ENCODE data around the gene BRSK2.

DNA sequence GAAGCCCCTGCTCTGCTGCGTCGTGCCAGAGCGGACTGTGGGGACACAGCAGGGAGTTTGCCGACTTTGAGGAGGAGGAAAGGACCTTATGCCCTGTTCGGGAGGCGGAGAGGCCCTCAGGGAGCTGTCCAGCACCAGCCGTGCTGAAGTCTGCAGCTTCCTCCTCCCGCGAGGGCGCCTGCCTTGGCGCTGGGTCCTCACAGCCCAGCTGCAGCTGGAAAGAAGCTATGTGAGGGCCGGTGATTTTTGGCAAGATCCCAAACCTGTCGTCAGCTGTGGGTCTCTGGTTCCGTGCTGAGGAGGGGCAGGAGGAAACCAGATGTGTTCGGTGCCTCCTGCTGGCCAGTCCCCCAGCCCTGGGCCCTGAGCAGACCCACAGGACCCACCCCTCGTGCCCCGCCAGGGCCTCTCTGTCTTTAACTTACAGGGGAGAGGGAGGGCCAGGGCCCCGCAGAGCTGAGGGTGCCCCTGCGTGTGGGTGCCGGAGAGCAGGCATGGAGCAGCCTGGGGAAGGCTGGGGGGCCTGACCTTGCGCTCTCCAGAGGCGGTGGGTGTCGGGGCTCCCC lies 12.0 kb downstream of the BRSK2 start:
- no peak for TF ChIP-seq BRCA1 (IDR thresholded peaks at IDR 0.05)
- no peak for TF ChIP-seq BRCA1 (CRISPR knock-in tag; IDR thresholded peaks at IDR 0.05)
- no peak for TF ChIP-seq POLR2A (conservative IDR thresholded peaks at IDR 0.05)
- no peak for TF ChIP-seq ZFX (CRISPR knock-in tag; IDR thresholded peaks at IDR 0.05)
- peak; percentile 29; the same call in 1 of the 2 replicates for TF ChIP-seq NCOA1 (IDR thresholded peaks at IDR 0.05; ENCODE audit: low read depth)
- no peak for TF ChIP-seq SAFB (IDR thresholded peaks at IDR 0.05; ENCODE audit: borderline replicate concordance, low read depth, low read length)
- no peak for TF ChIP-seq GATAD2B (IDR thresholded peaks at IDR 0.05; ENCODE audit: borderline replicate concordance)
- TF ChIP-seq CHD4 (IDR thresholded peaks at IDR 0.05; ENCODE audit: insufficient read depth, insufficient replicate concordance, low read depth, low read length, poor library complexity, severe bottlenecking): no peak
- TF ChIP-seq, protein P1, sequence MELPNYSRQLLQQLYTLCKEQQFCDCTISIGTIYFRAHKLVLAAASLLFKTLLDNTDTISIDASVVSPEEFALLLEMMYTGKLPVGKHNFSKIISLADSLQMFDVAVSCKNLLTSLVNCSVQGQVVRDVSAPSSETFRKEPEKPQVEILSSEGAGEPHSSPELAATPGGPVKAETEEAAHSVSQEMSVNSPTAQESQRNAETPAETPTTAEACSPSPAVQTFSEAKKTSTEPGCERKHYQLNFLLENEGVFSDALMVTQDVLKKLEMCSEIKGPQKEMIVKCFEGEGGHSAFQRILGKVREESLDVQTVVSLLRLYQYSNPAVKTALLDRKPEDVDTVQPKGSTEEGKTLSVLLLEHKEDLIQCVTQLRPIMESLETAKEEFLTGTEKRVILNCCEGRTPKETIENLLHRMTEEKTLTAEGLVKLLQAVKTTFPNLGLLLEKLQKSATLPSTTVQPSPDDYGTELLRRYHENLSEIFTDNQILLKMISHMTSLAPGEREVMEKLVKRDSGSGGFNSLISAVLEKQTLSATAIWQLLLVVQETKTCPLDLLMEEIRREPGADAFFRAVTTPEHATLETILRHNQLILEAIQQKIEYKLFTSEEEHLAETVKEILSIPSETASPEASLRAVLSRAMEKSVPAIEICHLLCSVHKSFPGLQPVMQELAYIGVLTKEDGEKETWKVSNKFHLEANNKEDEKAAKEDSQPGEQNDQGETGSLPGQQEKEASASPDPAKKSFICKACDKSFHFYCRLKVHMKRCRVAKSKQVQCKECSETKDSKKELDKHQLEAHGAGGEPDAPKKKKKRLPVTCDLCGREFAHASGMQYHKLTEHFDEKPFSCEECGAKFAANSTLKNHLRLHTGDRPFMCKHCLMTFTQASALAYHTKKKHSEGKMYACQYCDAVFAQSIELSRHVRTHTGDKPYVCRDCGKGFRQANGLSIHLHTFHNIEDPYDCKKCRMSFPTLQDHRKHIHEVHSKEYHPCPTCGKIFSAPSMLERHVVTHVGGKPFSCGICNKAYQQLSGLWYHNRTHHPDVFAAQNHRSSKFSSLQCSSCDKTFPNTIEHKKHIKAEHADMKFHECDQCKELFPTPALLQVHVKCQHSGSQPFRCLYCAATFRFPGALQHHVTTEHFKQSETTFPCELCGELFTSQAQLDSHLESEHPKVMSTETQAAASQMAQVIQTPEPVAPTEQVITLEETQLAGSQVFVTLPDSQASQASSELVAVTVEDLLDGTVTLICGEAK (IDR thresholded peaks at IDR 0.05): no peak
- TF ChIP-seq, protein P1 (CRISPR knock-in tag; IDR thresholded peaks at IDR 0.05): no peak
- no peak for TF ChIP-seq PHTF2 (CRISPR knock-in tag; IDR thresholded peaks at IDR 0.05)
- no peak for TF ChIP-seq MEF2A (IDR thresholded peaks at IDR 0.05; ENCODE audit: control insufficient read depth, low read depth, low read length)
- TF ChIP-seq, protein P2, sequence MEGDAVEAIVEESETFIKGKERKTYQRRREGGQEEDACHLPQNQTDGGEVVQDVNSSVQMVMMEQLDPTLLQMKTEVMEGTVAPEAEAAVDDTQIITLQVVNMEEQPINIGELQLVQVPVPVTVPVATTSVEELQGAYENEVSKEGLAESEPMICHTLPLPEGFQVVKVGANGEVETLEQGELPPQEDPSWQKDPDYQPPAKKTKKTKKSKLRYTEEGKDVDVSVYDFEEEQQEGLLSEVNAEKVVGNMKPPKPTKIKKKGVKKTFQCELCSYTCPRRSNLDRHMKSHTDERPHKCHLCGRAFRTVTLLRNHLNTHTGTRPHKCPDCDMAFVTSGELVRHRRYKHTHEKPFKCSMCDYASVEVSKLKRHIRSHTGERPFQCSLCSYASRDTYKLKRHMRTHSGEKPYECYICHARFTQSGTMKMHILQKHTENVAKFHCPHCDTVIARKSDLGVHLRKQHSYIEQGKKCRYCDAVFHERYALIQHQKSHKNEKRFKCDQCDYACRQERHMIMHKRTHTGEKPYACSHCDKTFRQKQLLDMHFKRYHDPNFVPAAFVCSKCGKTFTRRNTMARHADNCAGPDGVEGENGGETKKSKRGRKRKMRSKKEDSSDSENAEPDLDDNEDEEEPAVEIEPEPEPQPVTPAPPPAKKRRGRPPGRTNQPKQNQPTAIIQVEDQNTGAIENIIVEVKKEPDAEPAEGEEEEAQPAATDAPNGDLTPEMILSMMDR (IDR thresholded peaks at IDR 0.05 in 2 of 3, conservative IDR thresholded peaks at IDR 0.05 in 1 of 3; ENCODE audit: insufficient read depth in 2 of 3, low read depth in 1 of 3, low read length in 3 of 3): no peak
- TF ChIP-seq, protein P3, sequence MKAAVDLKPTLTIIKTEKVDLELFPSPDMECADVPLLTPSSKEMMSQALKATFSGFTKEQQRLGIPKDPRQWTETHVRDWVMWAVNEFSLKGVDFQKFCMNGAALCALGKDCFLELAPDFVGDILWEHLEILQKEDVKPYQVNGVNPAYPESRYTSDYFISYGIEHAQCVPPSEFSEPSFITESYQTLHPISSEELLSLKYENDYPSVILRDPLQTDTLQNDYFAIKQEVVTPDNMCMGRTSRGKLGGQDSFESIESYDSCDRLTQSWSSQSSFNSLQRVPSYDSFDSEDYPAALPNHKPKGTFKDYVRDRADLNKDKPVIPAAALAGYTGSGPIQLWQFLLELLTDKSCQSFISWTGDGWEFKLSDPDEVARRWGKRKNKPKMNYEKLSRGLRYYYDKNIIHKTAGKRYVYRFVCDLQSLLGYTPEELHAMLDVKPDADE (conservative IDR thresholded peaks at IDR 0.05; ENCODE audit: control insufficient read depth, low read depth, low read length): no peak

All from K562 (cell line).